ENCODE data around the gene BNIP3. TPM values are rescaled to one million over a fixed set of nuclear protein-coding genes. Genes with fewer than 3 reads are reported as not detected.
"Not testable (repeated sequence)": the region's sequence is repeated elsewhere in the genome, so short reads cannot be mapped to it uniquely, and the experiment has no call there.

The BNIP3 gene
- total RNA-seq, 1 experiment from 2014 or later: 219 TPM

- DNase-seq (ENCODE audit: extremely low read depth, low read depth): no peak
Measured at GRCh38 chr10:131959841-131960240, 21.9 kb downstream of the BNIP3 start.

- DNase-seq (ENCODE audit: extremely low read depth, low read depth): no peak
Measured at GRCh38 chr10:131955591-131956340, 26.0 kb downstream of the BNIP3 start.

- no peak for DNase-seq (ENCODE audit: extremely low read depth, low read depth)
Measured at GRCh38 chr10:131954356-131954965, 27.3 kb downstream of the BNIP3 start.

GRCh38 chr10:131949908-131950307 is 31.8 kb downstream of the BNIP3 start:
- not testable (repeated sequence) for DNase-seq (ENCODE audit: extremely low read depth, low read depth)

GRCh38 chr10:131949041-131949862 is 32.5 kb downstream of the BNIP3 start:
- no peak for DNase-seq (ENCODE audit: extremely low read depth, low read depth)

- DNase-seq (ENCODE audit: extremely low read depth, low read depth): no peak
Measured at GRCh38 chr10:131948501-131948900, 33.2 kb downstream of the BNIP3 start.

GRCh38 chr10:131947631-131948347 is 33.9 kb downstream of the BNIP3 start:
- DNase-seq (ENCODE audit: extremely low read depth, low read depth): peak; percentile 35

- DNase-seq (ENCODE audit: extremely low read depth, low read depth): no peak
Measured at GRCh38 chr10:131946880-131947279, 34.8 kb downstream of the BNIP3 start.

- peak; percentile 36 for DNase-seq (ENCODE audit: extremely low read depth, low read depth)
Measured at GRCh38 chr10:131946321-131946751, 35.4 kb downstream of the BNIP3 start.

GRCh38 chr10:131944976-131945695 is 36.6 kb downstream of the BNIP3 start:
- DNase-seq (ENCODE audit: extremely low read depth, low read depth): no peak

- no peak for DNase-seq (ENCODE audit: extremely low read depth, low read depth)
Measured at GRCh38 chr10:131944412-131944811, 37.3 kb downstream of the BNIP3 start.

- peak; percentile 29 for DNase-seq (ENCODE audit: extremely low read depth, low read depth)
Measured at GRCh38 chr10:131943021-131943814, 38.5 kb downstream of the BNIP3 start.

- DNase-seq (ENCODE audit: extremely low read depth, low read depth): no peak
Measured at GRCh38 chr10:131942455-131942854, 39.3 kb downstream of the BNIP3 start.

GRCh38 chr10:131938681-131939080 is 43.0 kb downstream of the BNIP3 start:
- DNase-seq (ENCODE audit: extremely low read depth, low read depth): no peak

GRCh38 chr10:131937836-131938235 is 43.9 kb downstream of the BNIP3 start:
- DNase-seq (ENCODE audit: extremely low read depth, low read depth): no peak

- no peak for DNase-seq (ENCODE audit: extremely low read depth, low read depth)
Measured at GRCh38 chr10:131936736-131937135, 45.0 kb downstream of the BNIP3 start.

GRCh38 chr10:131936294-131936693 is 45.4 kb downstream of the BNIP3 start:
- DNase-seq (ENCODE audit: extremely low read depth, low read depth): no peak

- DNase-seq (ENCODE audit: extremely low read depth, low read depth): no peak
Measured at GRCh38 chr10:131935260-131935659, 46.5 kb downstream of the BNIP3 start.

GRCh38 chr10:131934769-131935168 is 47.0 kb downstream of the BNIP3 start:
- DNase-seq (ENCODE audit: extremely low read depth, low read depth): no peak
